ENCODE data around the gene ENTHD1.

GRCh38 chr22:39819429-39819828 lies 74.1 kb downstream of the ENTHD1 start:
- TF ChIP-seq, protein P1, sequence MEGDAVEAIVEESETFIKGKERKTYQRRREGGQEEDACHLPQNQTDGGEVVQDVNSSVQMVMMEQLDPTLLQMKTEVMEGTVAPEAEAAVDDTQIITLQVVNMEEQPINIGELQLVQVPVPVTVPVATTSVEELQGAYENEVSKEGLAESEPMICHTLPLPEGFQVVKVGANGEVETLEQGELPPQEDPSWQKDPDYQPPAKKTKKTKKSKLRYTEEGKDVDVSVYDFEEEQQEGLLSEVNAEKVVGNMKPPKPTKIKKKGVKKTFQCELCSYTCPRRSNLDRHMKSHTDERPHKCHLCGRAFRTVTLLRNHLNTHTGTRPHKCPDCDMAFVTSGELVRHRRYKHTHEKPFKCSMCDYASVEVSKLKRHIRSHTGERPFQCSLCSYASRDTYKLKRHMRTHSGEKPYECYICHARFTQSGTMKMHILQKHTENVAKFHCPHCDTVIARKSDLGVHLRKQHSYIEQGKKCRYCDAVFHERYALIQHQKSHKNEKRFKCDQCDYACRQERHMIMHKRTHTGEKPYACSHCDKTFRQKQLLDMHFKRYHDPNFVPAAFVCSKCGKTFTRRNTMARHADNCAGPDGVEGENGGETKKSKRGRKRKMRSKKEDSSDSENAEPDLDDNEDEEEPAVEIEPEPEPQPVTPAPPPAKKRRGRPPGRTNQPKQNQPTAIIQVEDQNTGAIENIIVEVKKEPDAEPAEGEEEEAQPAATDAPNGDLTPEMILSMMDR (conservative IDR thresholded peaks at IDR 0.05) = no peak
- no peak for TF ChIP-seq ZFX (IDR thresholded peaks at IDR 0.05)

Data from C4-2B (cell line).